Measurements from ENCODE around the gene PLXNA2. TPM values are rescaled to one million over a fixed set of nuclear protein-coding genes. Genes with fewer than 3 reads are reported as not detected.

The PLXNA2 gene
- total RNA-seq, 1 donor from 2014 or later, result 0.82 TPM

- ATAC-seq (ENCODE audit: low read depth), result no peak
- ChIA-PET CTCF (no interaction called here), POLR2A (no interaction called here)
- Mint-ChIP-seq H3K27me3 (peaks cover 14% of the 10 kb centered on the region), H3K36me3 (ENCODE audit: low read depth) (no peaks in the 10 kb centered on the region), H3K4me3 (no peak overlapping the region), H3K9me3 (no peaks in the 10 kb centered on the region), H3K4me1 (peaks cover 13% of the 10 kb centered on the region), H3K27ac (no peak overlapping the region)
- intact Hi-C loops (cut with micrococcal nuclease), result loop anchor here (5.0 kb wide), 1 partner anchor 210 kb away; no protein-coding TSS in a partner anchor
- TF ChIP-seq CTCF (IDR thresholded peaks at IDR 0.05), result no peak
- DNase-seq, result no peak
Measured at GRCh38 chr1:208247696-208248095, 3.5 kb upstream of the PLXNA2 start.

- DNase-seq (peak; percentile 45), ATAC-seq (ENCODE audit: low read depth) (peak; percentile 69)
- CTCF ChIA-PET, result interaction anchor here (0.6 to 2.9 kb wide), 17 partner anchors 9 to 376 kb away, joined by 3 to 52 read pairs (median 4); no protein-coding TSS in a partner anchor
- Mint-ChIP-seq H3K27ac (peak overlapping the region; percentile 54), H3K4me3 (peak overlapping the region; percentile 87), H3K4me1 (peaks cover 13% of the 10 kb centered on the region), H3K27me3 (peaks cover 6% of the 10 kb centered on the region), H3K9me3 (no peaks in the 10 kb centered on the region), H3K36me3 (ENCODE audit: low read depth) (no peaks in the 10 kb centered on the region)
- POLR2A ChIA-PET, result interaction anchor here (0.7 to 1.2 kb wide), 3 partner anchors 282 to 1539 kb away, joined by 3 to 5 read pairs (median 3); partner anchors contain the start of gene C1orf74
- no peak for TF ChIP-seq CTCF (IDR thresholded peaks at IDR 0.05)
- intact Hi-C loops (cut with micrococcal nuclease), result loop anchor here (1.0 to 5.0 kb wide), 4 partner anchors 113 to 360 kb away; no protein-coding TSS in a partner anchor
Measured at GRCh38 chr1:208245185-208245705, 1.1 kb upstream of the PLXNA2 start.

GRCh38 chr1:208243527-208243966 is 637 bp downstream of the PLXNA2 start:
- DNase-seq, result peak; percentile 34
- Mint-ChIP-seq H3K4me3 (peak overlapping the region; percentile 84), H3K36me3 (ENCODE audit: low read depth) (no peaks in the 10 kb centered on the region), H3K4me1 (peaks cover 13% of the 10 kb centered on the region), H3K27ac (no peak overlapping the region), H3K27me3 (peaks cover 9% of the 10 kb centered on the region), H3K9me3 (no peaks in the 10 kb centered on the region)
- ATAC-seq (ENCODE audit: low read depth), result no peak
- TF ChIP-seq CTCF (IDR thresholded peaks at IDR 0.05), result no peak
- POLR2A ChIA-PET, result interaction anchor here (0.5 kb wide), 1 partner anchor 386 kb away, joined by 4 read pairs; no protein-coding TSS in a partner anchor
- intact Hi-C loops (cut with micrococcal nuclease), result no loop called here
- CTCF ChIA-PET, result interaction anchor here (0.6 to 2.9 kb wide), 5 partner anchors 8 to 222 kb away, joined by 3 to 52 read pairs (median 8); no protein-coding TSS in a partner anchor

- no peak for ATAC-seq (ENCODE audit: low read depth)
- POLR2A ChIA-PET, result no interaction called here
- H3K4me3 Mint-ChIP-seq, result peak overlapping the region; percentile 67
- H3K36me3 Mint-ChIP-seq (ENCODE audit: low read depth), result no peaks in the 10 kb centered on the region
- peaks cover 13% of the 10 kb centered on the region for H3K4me1 Mint-ChIP-seq
- intact Hi-C loops (cut with micrococcal nuclease), result no loop called here
- no peak overlapping the region for H3K27ac Mint-ChIP-seq
- no peaks in the 10 kb centered on the region for H3K9me3 Mint-ChIP-seq
- DNase-seq, result no peak
- H3K27me3 Mint-ChIP-seq, result peaks cover 9% of the 10 kb centered on the region
- CTCF ChIA-PET, result interaction anchor here (0.6 to 2.2 kb wide), 3 partner anchors 43 to 221 kb away, joined by 3 to 8 read pairs (median 3); no protein-coding TSS in a partner anchor
- TF ChIP-seq CTCF (IDR thresholded peaks at IDR 0.05), result no peak
Measured at GRCh38 chr1:208242941-208243526, 1.1 kb downstream of the PLXNA2 start.

GRCh38 chr1:208242146-208242545 is 2.0 kb downstream of the PLXNA2 start:
- peak overlapping the region; percentile 67 for H3K4me3 Mint-ChIP-seq
- ATAC-seq (ENCODE audit: low read depth) (no peak), DNase-seq (no peak)
- no peak overlapping the region for H3K27ac Mint-ChIP-seq
- H3K36me3 Mint-ChIP-seq (ENCODE audit: low read depth), result no peaks in the 10 kb centered on the region
- peaks cover 9% of the 10 kb centered on the region for H3K27me3 Mint-ChIP-seq
- peaks cover 13% of the 10 kb centered on the region for H3K4me1 Mint-ChIP-seq
- ChIA-PET CTCF (interaction anchor here (1.0 kb wide), 1 partner anchor 220 kb away, joined by 3 read pairs; no protein-coding TSS in a partner anchor), POLR2A (no interaction called here)
- intact Hi-C loops (cut with micrococcal nuclease), result no loop called here
- no peak for TF ChIP-seq CTCF (IDR thresholded peaks at IDR 0.05)
- H3K9me3 Mint-ChIP-seq, result no peaks in the 10 kb centered on the region

Data from activated B cell treated with CpG ODN at 0.5 μM for 24 hours (primary cell).